ENCODE results near the gene ATRIP.

DNA sequence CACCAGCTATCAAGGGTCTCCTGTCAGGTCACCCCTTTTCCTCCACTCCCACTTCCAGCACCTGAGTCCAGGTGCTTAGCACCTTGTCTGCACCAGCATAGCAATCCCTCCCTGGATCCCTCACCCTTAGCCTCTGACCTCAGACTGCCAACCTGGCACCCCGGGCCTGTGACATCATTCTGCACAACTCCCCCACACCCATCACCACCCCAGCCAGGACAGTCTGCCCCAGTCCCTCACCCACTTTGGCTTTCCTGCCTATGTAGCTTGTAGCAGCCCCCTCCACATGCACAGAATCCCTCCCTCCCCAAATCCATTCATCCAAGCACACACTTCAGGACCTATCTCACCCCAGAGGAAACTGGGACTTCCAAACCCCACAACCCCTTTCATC lies 15.8 kb upstream of the ATRIP start:
- TF ChIP-seq, protein P1, sequence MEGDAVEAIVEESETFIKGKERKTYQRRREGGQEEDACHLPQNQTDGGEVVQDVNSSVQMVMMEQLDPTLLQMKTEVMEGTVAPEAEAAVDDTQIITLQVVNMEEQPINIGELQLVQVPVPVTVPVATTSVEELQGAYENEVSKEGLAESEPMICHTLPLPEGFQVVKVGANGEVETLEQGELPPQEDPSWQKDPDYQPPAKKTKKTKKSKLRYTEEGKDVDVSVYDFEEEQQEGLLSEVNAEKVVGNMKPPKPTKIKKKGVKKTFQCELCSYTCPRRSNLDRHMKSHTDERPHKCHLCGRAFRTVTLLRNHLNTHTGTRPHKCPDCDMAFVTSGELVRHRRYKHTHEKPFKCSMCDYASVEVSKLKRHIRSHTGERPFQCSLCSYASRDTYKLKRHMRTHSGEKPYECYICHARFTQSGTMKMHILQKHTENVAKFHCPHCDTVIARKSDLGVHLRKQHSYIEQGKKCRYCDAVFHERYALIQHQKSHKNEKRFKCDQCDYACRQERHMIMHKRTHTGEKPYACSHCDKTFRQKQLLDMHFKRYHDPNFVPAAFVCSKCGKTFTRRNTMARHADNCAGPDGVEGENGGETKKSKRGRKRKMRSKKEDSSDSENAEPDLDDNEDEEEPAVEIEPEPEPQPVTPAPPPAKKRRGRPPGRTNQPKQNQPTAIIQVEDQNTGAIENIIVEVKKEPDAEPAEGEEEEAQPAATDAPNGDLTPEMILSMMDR (IDR thresholded peaks at IDR 0.05; ENCODE audit: low read depth, low read length, poor library complexity, severe bottlenecking), result no peak
- no peak for TF ChIP-seq EZH2phosphoT487 (IDR thresholded peaks at IDR 0.05; ENCODE audit: borderline replicate concordance, low read length)
